Posterior cingulate gyrus (tissue), 11 donors: ENCODE measurements around the gene HELZ.
A peak's percentile ranks its signal among the peaks of the same experiment; 100 is the strongest.
"Not testable (repeated sequence)": the region's sequence is repeated elsewhere in the genome, so short reads cannot be mapped to it uniquely, and the experiment has no call there.

Source experiments
- DNase-seq, 10 donors: peaks; one replicate each; pipeline versions ENCODE4 v3.0.0 to v3.0.0-alpha.2; 2020 to 2021; ENCODE audit warnings: mixed read lengths in 3 of 10
- intact Hi-C: fragments of 100-400 bp; cut with DNase I; formaldehyde crosslinking; loops from one replicate; pipeline ENCODE4 v1.15.1; 2023

HELZ gene

DNA sequence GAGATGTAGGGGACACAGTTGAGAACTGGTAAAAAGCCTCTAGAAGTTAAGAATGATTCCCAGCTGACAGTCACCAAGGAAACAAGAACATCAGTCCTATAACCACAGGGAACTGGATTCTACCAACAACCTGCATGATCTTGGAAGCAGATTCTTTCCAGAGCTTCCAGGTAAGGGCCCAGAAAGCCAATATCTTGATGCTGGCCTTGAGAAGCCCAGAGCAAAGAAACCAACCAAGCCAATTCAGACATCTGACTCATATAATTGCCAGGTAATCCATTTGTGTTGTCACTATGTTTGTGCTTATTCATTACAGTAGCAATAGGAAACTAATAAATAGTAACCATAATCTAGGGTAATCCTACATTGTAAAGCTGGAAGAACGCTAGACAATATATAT, 119.1 kb downstream of the HELZ start:
- no peak for DNase-seq
- intact Hi-C loops: no loop called here

- no peak for DNase-seq
- intact Hi-C loops: no loop called here
Observed at GRCh38 chr17:67125417-67125816, 119.6 kb downstream of the HELZ start.

- DNase-seq: no peak
- intact Hi-C loops: no loop called here
Observed at GRCh38 chr17:67124450-67125148, 120.4 kb downstream of the HELZ start.

GRCh38 chr17:67123699-67124098, 121.3 kb downstream of the HELZ start:
- intact Hi-C loops: no loop called here

DNA sequence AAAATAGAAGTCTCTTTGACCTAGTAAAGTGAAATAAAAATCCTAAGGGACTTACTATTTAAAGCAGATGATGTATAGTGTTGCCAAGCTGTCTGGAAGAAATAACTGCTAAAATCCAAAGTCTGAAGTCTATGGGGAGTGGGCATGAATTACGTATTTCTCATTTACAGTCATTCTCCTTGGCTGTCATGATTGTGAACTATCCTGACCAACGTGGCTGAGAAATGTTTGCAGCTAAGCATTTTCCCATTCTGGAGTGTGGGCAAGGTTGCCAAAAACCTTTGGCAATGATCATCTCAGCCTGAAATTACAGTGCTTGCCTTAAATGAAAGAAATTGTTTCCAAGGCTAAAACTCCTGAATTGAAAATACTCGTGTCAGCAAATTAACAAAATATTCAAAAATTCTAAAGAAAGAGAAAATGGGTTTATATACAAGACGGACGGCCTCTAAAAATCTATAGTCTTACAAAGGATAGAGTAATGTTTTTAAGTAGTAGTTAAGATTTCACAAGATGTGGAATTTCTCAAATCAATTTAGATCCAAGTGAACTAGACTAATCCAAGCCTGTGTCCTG, 123.6 kb downstream of the HELZ start:
- DNase-seq: no peak
- intact Hi-C loops: no loop called here

More at GRCh38 chr17:67123699-67124098, 121.3 kb downstream of the HELZ start:
- DNase-seq: no peak

DNA sequence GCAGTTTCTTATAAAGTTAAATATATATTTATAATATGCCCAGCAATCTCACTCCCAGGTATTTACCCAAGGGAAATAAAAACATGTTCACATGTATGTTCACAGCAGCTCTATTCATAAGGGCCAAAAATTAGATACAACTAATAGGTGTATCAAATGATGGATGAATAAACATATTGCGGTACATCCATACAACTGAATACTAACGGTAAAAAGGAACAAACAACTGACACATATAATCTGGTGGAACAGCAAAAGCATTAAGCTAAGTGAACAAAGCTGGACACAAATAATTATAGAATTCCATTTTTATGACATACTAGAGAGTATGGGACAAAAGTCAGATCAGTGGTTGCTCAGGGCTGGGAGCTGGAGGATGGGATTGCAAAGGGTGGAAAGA, 125.9 kb downstream of the HELZ start:
- no peak for DNase-seq
- intact Hi-C loops: no loop called here

DNA sequence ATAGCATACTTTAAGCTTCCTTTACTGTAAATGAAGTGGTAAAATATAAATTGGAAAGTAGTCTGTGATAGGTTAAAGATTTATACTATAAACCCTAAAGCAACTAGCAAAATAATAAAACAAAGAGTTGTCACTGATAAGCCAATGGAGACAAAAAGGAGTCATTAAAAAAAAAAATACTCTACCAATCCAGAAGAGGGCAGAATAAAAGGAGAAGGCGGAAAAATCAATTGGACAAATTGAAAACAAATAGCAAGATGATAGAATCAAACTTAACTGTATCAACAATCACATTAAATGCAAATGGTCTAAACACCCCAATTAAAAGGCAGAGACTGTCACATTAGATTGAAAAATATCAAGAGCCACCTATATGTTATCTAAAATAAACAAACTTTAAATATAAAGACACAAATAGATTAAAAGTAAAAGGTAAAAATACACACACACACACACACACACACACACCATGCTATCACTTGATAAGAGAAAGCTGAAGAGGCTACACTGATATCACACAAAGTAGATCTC, 128.9 kb downstream of the HELZ start:
- no peak for DNase-seq
- intact Hi-C loops: no loop called here

DNA sequence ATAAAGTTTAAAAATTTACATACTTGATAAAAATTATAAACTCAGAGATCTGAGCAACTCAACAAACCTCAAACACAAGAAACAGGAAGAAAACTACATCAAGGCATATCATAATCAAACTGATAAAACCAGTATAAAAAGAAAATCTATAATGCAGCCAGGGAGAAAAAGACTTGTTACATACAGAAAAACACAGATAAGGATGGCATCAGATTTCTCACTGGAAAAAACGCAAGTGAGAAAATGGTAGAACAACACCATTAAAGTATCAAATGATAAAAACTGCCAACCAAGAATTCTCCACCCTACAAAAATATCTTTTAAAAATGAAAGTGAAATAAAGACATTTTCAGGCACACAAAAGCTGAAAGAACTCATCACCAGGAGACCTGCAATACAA, 129.6 kb downstream of the HELZ start:
- DNase-seq: no peak
- intact Hi-C loops: no loop called here

GRCh38 chr17:67113486-67113885, 131.5 kb downstream of the HELZ start:
- no peak for DNase-seq

GRCh38 chr17:67111808-67112207, 133.2 kb downstream of the HELZ start:
- DNase-seq: no peak
- intact Hi-C loops: no loop called here

More at GRCh38 chr17:67113486-67113885, 131.5 kb downstream of the HELZ start:
- intact Hi-C loops: no loop called here

DNA sequence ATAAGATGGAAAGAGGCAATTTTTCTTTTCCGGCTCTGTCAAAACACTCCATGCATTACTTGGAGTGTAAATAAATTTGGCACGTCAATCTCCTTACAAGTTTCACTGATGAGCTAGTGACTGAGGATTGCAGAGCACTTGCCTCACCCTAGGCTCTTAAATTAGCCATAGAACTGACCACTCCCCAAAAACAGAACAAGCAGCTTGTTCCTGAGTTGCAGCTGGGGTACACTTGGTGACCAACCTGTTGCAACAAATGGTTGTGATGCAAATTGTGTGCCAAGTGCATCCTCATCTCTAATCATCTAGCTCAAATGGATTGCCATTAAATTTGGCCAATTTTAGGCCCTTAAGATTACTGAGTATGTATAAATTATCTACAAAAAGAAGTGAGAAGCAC, 133.7 kb downstream of the HELZ start:
- no peak for DNase-seq
- intact Hi-C loops: no loop called here

DNA sequence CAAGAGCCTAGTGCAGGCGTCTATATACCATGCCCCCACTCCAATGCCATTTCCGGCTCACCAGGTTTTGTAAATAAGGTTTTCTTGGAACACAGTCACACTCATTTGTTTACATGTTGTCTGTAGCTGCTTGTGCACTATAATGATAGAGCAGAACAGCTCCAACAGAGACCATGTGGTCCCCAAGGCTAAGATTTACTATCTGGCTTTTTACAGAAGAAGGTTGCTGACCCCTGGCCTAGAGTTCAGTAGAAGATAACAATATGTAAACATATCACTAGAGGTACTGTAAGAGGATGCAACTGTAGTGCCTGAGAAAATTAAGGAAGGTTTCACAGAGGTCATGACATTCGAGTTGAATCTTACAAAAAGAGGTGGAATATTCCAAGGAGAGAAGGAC, 134.4 kb downstream of the HELZ start:
- intact Hi-C loops: no loop called here
- no peak for DNase-seq

GRCh38 chr17:67109111-67109510, 135.9 kb downstream of the HELZ start:
- DNase-seq: peak in 2 of 10 donors; percentile 16 to 85

GRCh38 chr17:67107811-67108775, 136.9 kb downstream of the HELZ start:
- intact Hi-C loops: no loop called here
- peak in 5 of 10 donors; percentile 27 to 84 (median 74) for DNase-seq

More at GRCh38 chr17:67109111-67109510, 135.9 kb downstream of the HELZ start:
- intact Hi-C loops: no loop called here

- intact Hi-C loops: no loop called here
- no peak for DNase-seq
Observed at GRCh38 chr17:67107171-67107570, 137.8 kb downstream of the HELZ start.

DNA sequence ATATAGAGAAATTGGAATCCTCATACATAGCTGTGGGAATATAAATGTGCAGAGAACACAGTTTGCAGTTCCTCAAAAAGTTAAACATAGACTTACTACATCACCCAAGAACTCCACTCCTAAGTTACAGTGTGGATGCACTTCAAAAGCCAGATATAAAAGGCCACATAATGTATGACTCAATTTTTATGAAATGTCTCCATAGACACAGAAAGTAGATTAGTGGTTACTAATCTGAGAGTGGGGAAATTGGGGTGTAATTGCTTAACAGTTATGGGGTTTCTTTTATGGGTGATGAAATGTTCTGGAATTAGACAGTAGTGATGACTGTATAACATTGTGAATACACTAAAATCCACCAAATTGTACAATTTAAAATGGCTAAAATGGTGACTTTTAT, 139.8 kb downstream of the HELZ start:
- intact Hi-C loops: no loop called here
- no peak for DNase-seq

GRCh38 chr17:67104641-67105040, 140.4 kb downstream of the HELZ start:
- intact Hi-C loops, DNase-seq: not testable (repeated sequence)

GRCh38 chr17:67098006-67098405, 147.0 kb downstream of the HELZ start:
- intact Hi-C loops: no loop called here
- DNase-seq: no peak

GRCh38 chr17:67096609-67097008, 148.4 kb downstream of the HELZ start:
- intact Hi-C loops: no loop called here

DNA sequence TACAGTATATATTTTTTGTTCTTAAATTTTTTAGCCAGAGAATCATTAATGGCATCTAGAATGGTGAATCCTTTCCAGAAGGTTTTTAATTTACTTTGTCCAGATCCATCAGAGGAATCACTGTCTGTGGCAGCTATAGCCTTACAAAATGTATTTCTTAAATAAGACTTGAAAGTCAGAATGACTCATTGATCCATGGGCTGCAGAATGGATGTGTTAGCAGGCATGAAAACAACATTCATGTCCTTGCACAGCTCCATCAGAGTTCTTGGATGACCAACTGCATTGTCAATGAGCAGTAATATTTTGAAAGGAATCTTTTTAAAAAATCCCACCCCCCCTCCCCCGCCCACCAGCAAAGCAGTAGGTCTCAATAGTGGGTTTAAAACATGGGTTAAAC, 149.2 kb downstream of the HELZ start:
- no peak for DNase-seq
- intact Hi-C loops: no loop called here

More at GRCh38 chr17:67096609-67097008, 148.4 kb downstream of the HELZ start:
- no peak for DNase-seq

DNA sequence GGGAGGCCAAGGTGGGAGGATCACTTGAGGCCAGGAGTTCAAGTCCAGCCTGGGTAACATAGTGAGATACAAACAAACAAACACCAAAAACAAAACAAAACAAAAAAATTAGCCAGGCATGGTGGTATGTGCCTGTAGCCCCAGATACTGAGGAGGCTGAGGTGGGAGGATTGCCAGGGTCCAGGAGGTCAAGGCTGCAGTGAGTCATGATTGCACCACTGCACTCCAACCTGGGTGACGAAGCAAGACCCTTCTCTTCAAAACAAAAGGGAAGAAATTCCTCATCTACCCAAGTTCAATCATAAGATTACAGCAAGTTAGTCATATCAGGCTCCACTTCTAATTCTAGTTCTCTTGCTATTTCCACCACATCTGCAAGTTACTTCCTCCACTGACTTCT, 149.7 kb downstream of the HELZ start:
- DNase-seq, intact Hi-C loops: not testable (repeated sequence)
